ENCODE results near the gene PEMT.

Gene PEMT

DNA sequence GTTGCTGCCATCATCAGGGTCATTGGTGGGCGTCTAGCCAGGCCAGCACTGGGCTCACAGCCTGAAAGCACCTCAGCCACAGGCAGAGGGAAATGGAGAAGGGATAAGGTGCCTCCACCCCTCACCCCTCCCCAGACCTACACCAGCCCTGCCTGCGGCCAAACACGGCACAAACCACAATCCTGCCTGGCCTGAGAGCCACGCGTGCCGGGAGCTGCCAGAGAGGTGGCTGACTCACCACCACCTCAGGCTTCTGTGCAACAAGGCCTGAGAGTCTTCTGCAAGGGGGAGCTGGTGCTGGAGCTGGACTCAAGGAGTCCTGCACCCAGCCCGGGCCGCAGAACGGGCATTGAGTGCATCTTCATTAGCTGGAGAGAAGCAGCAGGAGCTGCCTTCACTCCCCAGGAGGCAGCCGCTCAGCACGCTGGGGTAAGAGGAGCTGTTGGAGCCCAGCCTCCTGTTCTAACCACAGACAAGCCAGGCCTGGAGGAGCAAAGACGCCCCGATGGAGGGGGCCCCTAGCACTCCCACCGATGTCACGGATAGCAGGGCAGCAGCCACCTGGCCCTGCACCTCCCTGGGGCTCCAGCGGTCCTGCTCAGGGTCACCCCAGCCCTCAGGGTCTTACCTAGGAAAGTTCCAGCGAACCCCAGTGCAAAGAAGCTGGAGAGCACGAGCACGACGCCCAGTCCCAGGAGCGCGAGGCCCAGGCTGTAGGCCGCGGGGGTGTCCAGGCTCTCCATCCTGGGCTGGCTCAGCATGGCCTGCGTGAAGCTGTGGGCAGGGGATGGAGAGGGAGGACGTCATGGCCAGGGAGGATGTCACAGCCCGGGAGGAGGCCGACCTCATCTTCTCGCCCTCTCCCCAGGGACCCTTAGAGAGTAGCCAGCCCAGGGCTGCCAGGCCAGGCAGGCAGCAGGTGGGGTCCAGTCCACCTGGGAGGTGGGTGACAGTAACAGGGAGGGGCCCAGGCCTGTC is 79.3 kb downstream of the PEMT start:
- DNase-seq: no peak

- no peak for DNase-seq
Observed at GRCh38 chr17:17511293-17511741, 80.2 kb downstream of the PEMT start.

- DNase-seq: no peak
Observed at GRCh38 chr17:17510456-17511292, 80.8 kb downstream of the PEMT start.

GRCh38 chr17:17509601-17510425 is 81.7 kb downstream of the PEMT start:
- no peak for DNase-seq

DNA sequence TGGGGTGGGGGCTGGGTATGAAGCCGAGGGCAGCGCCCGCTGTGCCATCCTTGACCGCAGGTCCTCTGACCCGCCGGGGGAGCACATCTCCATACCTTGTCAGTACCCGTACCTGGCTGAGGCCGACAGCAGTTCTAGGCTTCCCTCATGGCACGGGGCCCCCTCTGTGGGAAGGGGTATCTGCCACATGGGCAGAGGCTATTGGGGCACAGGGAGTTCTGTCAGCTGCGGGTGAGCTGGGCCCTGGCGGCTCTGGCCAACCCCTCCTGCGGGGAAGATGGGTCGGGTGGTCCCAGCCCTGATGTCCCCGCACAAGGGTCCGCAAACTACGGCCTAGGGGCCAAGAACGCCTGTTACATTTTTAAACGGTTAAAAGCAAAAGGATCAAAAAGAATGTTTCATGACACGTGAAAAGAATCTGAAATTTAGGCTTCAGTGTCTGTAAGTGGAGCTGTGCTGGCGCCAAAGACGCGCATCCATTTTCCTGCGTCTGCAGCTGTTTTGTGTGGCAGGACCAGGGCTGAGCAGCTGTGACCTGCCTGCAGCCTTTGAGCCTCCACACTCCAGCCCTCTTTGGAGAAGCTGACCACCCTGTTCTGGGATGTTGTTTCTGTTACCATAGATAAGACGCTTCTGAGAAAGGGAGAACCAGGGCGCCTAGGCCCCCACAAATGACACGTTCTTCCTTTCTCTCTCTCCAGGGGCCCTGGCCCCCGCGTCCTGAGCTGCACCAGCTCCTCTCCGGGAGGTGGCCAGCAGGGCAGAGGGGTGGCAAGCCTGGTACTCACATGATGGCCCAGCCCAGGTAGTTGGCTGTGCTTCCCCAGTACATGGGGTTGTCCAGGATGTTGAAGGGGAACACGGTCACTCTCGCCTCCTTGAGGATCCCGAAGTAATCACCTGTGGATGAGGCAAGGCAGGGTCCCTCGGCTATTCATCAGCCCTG is 82.6 kb downstream of the PEMT start:
- DNase-seq: no peak

DNA sequence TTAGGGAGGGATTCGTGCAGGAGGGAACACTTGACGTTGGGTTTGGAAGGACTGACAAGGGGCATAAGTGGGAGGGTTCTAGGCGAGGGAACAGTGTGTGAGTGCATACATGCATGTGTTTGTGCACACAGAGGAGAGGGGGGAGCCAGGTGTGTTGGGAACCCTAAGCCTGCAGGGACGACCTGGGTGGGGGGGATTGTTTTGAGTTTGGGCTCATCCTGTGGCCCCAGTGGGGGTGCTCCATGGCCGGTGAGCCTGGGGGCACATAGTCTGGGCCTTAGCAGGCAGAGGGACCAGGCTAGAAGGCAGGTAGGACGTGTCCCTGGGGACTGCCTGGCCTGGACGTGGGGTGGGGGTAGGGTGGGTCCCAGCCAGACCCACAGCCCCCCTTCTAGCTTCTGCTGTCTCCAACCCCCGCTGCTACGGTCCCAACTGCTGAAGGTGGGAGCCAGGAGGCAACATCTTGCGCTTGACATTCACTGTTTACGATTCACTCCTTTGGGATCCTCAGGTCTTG is 83.4 kb downstream of the PEMT start:
- no peak for DNase-seq

DNA sequence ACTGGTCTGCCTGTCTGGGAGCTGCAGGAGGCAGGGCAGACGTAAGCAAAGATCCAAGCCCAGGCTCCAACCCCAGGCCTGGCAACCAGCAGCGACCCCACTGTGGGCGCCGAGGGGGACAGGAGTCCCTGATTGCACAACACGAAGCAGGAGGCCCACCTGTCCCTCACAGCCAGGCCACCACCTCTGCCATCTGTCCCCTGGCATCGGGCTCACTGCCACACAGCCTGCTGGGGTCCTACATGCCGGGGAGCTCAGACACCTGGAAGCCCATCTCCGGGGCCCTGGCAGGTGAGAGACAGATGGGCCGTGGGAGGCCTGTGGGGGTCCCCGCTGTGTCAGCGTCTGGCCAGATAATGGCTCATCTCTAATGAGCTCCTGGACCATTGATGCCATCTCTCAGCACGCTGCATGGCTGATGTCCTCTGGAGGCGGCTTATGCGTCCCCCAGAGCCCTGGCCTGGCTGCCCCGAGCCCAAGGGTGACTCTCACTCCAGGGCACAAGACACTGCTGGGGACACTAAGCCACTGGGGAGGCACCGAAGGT is 84.0 kb downstream of the PEMT start:
- no peak for DNase-seq

DNA sequence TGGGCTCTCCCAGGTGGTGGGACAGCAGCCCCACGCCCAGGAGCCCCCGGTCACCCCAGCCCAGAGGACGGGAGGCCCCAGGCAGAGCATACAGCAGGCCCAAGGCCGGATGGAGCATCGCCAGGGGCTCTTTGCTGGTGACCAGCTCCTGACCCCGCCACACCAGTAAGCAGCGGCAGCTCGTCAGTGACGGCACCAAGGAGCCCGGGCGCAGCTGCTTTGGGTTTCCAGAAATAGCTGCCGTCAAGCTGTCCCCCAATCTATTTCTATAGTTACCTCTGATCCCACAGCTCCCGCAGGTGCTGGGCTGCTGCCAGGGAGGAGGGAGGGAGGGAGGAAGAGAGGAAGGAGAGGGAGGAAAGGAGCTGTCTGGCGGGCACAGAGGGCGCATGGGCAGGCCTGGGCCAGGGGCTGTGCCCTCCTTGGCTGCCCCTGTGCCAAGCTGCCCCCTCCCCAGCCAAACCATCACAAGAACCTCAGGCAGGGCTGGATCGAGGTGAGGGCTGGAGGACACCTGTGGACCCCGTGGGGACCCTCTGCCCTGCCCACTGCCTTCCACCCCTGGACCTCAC is 84.5 kb downstream of the PEMT start:
- DNase-seq: no peak

DNA sequence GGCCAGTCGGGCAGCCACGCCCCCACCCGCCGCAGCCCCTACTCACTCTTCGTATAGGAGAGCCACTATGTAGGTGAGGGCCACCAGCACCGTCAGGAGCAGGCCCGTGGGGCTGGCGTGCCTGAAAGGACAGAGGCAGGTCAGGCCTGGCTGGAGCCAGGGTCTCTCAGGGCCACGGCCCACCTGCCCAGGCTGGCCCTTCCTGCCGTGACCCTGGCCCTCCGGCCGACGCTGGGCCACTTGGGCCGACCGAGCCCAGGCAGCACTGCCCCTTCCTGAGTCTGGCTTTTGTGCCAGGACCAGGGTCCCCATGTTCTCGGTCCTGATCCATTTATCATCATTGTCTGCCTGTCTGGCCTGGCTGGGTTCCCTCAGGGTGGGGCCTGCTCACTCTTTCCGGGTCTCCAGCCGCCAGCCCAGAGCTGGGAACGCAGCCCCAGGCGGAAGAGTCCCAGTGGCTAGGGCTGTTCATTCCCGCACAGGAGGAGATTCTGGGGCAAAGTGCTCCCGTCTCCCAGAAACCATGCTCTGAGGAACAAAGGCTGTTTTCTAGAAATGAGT is 85.2 kb downstream of the PEMT start:
- no peak for DNase-seq

- no peak for DNase-seq
Observed at GRCh38 chr17:17505610-17506171, 85.8 kb downstream of the PEMT start.

DNA sequence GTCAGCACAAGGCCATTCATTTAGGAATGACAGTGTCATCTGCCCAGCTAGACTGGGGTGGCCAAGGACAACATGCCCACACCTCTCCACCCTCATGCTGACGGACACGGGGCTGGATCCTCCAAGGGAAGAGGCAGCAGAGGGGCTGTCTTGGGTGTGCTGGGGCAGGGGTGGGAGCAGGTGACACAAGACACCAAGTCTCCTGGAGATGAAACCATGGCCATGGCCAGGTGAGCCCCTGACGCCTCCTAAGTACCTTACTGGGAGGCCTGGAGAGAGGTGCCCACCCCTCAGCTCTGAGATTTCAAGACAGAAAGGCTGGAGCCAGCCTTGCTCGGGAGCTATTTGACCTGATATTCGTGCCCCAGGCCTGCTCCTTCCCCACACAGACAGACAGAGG is 86.4 kb downstream of the PEMT start:
- no peak for DNase-seq

DNA sequence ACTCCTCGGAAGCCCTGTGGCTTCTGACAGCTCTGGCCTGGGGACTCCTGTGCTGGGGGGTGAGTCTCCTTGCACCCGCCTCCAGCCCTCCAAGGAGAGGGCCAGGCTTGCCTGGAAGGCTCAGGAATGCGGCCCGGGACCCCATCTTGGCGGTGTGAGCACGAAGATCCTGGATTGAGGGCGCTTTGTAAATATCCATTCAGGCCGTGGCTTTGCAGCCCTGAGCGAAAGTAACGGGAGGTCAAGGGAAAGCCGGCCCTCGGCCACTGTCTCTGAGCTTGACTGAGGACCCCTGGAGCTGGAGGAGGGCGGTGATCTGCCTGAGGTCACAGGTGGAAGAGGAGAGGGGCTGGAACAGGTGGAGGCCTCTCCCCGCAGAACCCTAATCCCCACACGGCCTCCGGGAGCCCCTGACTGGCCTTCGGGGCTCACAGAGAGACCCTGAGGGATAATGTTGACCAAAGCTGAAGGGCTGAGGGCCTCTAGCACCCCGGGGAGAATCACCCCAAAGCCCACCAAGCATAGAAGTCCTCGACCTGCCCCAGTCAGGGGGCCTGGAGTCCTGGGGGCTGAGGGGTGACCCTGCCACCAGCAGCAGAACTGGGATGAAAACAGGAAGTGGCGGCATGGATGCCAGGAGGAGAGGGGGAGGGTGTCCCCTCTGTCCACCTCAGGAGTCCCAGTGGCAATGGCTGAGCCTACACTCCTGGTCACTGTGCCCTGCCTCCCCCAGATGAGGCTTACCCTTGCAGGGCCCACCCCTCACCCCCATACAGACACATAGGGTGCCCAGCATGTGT is 87.0 kb downstream of the PEMT start:
- no peak for DNase-seq

DNA sequence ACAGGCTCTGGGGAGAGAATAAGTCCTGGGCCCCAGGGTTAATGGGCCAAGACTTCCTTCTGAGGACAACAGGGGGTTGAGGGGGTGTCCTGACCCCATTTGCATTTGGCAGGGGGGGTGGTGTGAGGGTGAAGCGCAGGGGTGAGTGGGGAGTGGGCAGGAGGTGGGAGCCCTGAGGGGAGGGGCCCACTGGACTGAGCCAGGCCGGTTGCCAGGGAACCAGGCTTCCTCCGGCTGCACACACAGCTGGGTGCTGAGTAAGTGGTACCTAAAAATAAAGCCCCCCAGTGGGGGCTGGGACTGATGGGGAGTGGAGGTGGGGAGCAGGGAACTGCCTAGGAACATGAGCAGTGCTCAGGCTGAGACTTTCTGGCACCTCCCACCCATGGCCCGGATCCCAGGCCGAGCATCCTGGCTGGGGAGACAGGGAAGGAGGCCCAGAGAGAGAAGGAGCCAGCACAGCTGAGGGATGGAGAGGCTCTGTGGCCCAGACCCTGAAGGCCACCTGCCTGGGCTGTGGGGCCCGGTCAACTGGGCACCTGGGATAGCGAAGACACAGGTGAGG is 87.9 kb downstream of the PEMT start:
- no peak for DNase-seq

DNA sequence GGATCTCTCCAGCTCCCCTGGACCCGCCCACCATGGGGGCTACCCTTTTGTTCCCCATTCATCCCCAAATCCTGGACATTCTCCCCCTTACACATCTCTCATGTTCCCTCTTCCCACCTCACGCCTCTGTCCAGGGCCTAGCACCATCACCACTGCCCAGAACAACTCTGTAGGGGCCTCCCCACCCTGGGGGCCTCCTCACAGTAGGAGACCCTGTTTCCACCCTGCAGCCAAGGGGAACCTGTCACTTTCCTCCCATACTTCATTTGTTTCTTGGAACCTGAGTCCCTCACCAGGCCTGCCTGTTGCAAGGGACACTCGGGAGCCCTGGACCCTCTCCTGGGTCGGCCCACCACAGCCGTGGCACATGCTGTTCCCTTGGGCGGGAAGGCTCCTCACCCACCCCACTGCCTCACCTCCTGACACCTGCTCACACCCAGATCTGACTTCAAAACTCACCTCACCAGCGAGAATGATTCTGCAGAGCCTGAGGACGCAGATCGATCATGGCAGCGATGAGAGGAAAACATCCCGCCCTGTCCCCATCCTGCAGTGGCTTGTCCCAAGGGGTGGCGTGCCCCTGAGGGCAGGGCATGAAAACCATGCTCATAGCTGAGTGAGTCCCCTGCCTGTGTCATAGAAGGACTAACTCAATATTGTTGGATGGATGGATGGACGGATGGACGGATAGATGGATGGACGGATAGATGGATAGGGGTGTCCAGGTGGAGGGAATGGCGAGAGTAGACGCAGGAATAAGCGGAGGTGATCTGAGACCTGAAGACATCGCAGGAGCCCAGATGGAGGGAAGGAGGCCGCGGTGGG is 88.6 kb downstream of the PEMT start:
- DNase-seq: no peak

- DNase-seq: no peak
Observed at GRCh38 chr17:17500999-17501605, 90.4 kb downstream of the PEMT start.

- no peak for DNase-seq
Observed at GRCh38 chr17:17499402-17500145, 91.9 kb downstream of the PEMT start.

All from NCI-H748 treated with DMSO at 0.1 percent for 48 hours (cell line).